Osteocyte (in vitro differentiated cells): Measurements from ENCODE around the gene AMOTL2. TPM values are rescaled to one million over a fixed set of nuclear protein-coding genes. Genes with fewer than 3 reads are reported as not detected.

ENCODE experiments used
- DNase-seq: peaks from one replicate; pipeline ENCODE4 v3.0.0; 2021; ENCODE audit warnings: mixed read lengths; ENCODE audit not compliant: unreplicated experiment; ENCODE audit errors: extremely low spot score
- H3K27ac Mint-ChIP-seq: one replicate; pipeline ENCODE4 v1.8.0; 2021; ENCODE audit warnings: mild to moderate bottlenecking, mixed read lengths; ENCODE audit not compliant: unreplicated experiment
- H3K27me3 Mint-ChIP-seq: one replicate; pipeline ENCODE4 v1.8.0; 2021; ENCODE audit warnings: mixed read lengths; ENCODE audit not compliant: unreplicated experiment
- H3K36me3 Mint-ChIP-seq: one replicate; pipeline ENCODE4 v1.8.0; 2021; ENCODE audit warnings: mixed read lengths; ENCODE audit not compliant: unreplicated experiment
- H3K4me1 Mint-ChIP-seq: one replicate; pipeline ENCODE4 v1.8.0; 2021; ENCODE audit warnings: mixed read lengths; ENCODE audit not compliant: unreplicated experiment
- H3K4me3 Mint-ChIP-seq: one replicate; pipeline ENCODE4 v1.8.0; 2021; ENCODE audit warnings: mild to moderate bottlenecking, moderate library complexity, mixed read lengths; ENCODE audit not compliant: unreplicated experiment
- H3K9me3 Mint-ChIP-seq: one replicate; pipeline ENCODE4 v1.8.0; 2021; ENCODE audit warnings: mixed read lengths; ENCODE audit not compliant: unreplicated experiment
- CTCF ChIP-seq: fragments of 200-600 bp; sonication (generic); IDR thresholded peaks from 2 replicates; pipeline ENCODE4 v1.5.0; 2021; ENCODE audit warnings: antibody characterized with exemption, mild to moderate bottlenecking, moderate library complexity
- total RNA-seq: library from RNA; stranded (reverse); gene quantifications from 2 replicates; pipeline ENCODE4 v1.2.1, GENCODE V29; 2021

The AMOTL2 gene
- total RNA-seq, 1 donor from 2014 or later: 195 TPM

GRCh38 chr3:134341389-134341788 is 32.9 kb downstream of the AMOTL2 start:
- H3K4me1 Mint-ChIP-seq: peaks cover 42% of the 10 kb centered on the region
- no peaks in the 10 kb centered on the region for H3K27me3 Mint-ChIP-seq
- H3K4me3 Mint-ChIP-seq: no peak overlapping the region
- H3K27ac Mint-ChIP-seq: no peak overlapping the region
- DNase-seq: no peak
- no peak for TF ChIP-seq CTCF
- H3K36me3 Mint-ChIP-seq: peaks cover under 1% of the 10 kb centered on the region
- H3K9me3 Mint-ChIP-seq: peaks cover 3% of the 10 kb centered on the region

GRCh38 chr3:134340982-134341365 is 33.3 kb downstream of the AMOTL2 start:
- H3K4me1 Mint-ChIP-seq: peaks cover 45% of the 10 kb centered on the region
- no peaks in the 10 kb centered on the region for H3K36me3 Mint-ChIP-seq
- no peak for TF ChIP-seq CTCF
- H3K9me3 Mint-ChIP-seq: no peaks in the 10 kb centered on the region
- no peak overlapping the region for H3K4me3 Mint-ChIP-seq
- H3K27ac Mint-ChIP-seq: peak overlapping the region; percentile 50
- no peaks in the 10 kb centered on the region for H3K27me3 Mint-ChIP-seq
- DNase-seq: no peak

- H3K27me3 Mint-ChIP-seq: no peaks in the 10 kb centered on the region
- peak overlapping the region; percentile 54 for H3K27ac Mint-ChIP-seq
- H3K4me1 Mint-ChIP-seq: peaks cover 46% of the 10 kb centered on the region
- no peak for DNase-seq
- H3K4me3 Mint-ChIP-seq: no peak overlapping the region
- H3K9me3 Mint-ChIP-seq: no peaks in the 10 kb centered on the region
- no peaks in the 10 kb centered on the region for H3K36me3 Mint-ChIP-seq
- TF ChIP-seq CTCF: no peak
Measured at GRCh38 chr3:134340362-134340981, 33.8 kb downstream of the AMOTL2 start.

GRCh38 chr3:134339913-134340312 is 34.3 kb downstream of the AMOTL2 start:
- Mint-ChIP-seq H3K4me1 (peaks cover 51% of the 10 kb centered on the region), H3K27me3 (no peaks in the 10 kb centered on the region), H3K4me3 (no peak overlapping the region), H3K36me3 (no peaks in the 10 kb centered on the region), H3K27ac (peak overlapping the region; percentile 54), H3K9me3 (no peaks in the 10 kb centered on the region)
- no peak for TF ChIP-seq CTCF
- DNase-seq: no peak

- DNase-seq: no peak
- Mint-ChIP-seq H3K4me1 (peaks cover 57% of the 10 kb centered on the region), H3K9me3 (no peaks in the 10 kb centered on the region), H3K36me3 (no peaks in the 10 kb centered on the region), H3K27me3 (no peaks in the 10 kb centered on the region), H3K4me3 (no peak overlapping the region), H3K27ac (no peak overlapping the region)
- TF ChIP-seq CTCF: no peak
Measured at GRCh38 chr3:134339331-134339730, 34.9 kb downstream of the AMOTL2 start.
